Uterus (tissue), 4 donors: ENCODE measurements around the gene MRC2. TPM values are rescaled to one million over a fixed set of nuclear protein-coding genes. Genes with fewer than 3 reads are reported as not detected.

ENCODE experiments used
- DNase-seq, 2 donors: peaks; one replicate each; pipeline ENCODE4 v3.0.0-alpha.2; 2019 to 2020
- H3K27ac ChIP-seq, 2 donors: fragments of 200-600 bp; sonication (generic); 1 replicate in 1 of 2; 2 replicates in 1 of 2; pipeline ENCODE4 v1.5.1; 2016 to 2018
- H3K27me3 ChIP-seq, 2 donors: fragments of 200-600 bp; sonication (generic); one replicate each; pipeline ENCODE4 v1.5.1; 2018 to 2019; ENCODE audit warnings: control low read depth in 1 of 2
- H3K36me3 ChIP-seq, 2 donors: fragments of 200-600 bp; sonication (generic); one replicate each; pipeline ENCODE4 v1.5.1; 2019; ENCODE audit warnings: control low read depth in 1 of 2
- H3K4me1 ChIP-seq, 2 donors: fragments of 200-600 bp; sonication (generic); one replicate each; pipeline ENCODE4 v1.5.1; 2018 to 2019; ENCODE audit warnings: control low read depth in 1 of 2
- H3K4me3 ChIP-seq, 2 donors: fragments of 200-600 bp; sonication (generic); 1 replicate in 1 of 2; 2 replicates in 1 of 2; pipeline ENCODE4 v1.5.1; 2018 to 2019; ENCODE audit warnings: mild to moderate bottlenecking in 1 of 2
- H3K9me3 ChIP-seq, 2 donors: fragments of 200-600 bp; sonication (generic); one replicate each; pipeline ENCODE4 v1.5.1; 2019; ENCODE audit warnings: control low read depth in 1 of 2
- POLR2A ChIP-seq, 2 donors: fragments of 450-650 bp; IDR thresholded peaks; one replicate each; pipeline ENCODE4 v1.6.1; 2016; ENCODE audit warnings: antibody characterized with exemption in 2 of 2, mild to moderate bottlenecking in 1 of 2, moderate library complexity in 1 of 2
- intact Hi-C: fragments of 100-400 bp; cut with DNase I; formaldehyde crosslinking; loops from one replicate; pipeline ENCODE4 v1.15.1; 2023; ENCODE audit warnings: low total_unique reads
- total RNA-seq, 4 donors: library from RNA; depleted of rRNA in 3 of 4; stranded (reverse); fragments of >200 nt in 3 of 4; gene quantifications; one replicate each; pipeline versions ENCODE4 v1.1.0 to v1.2.4, GENCODE V29; 2014 to 2023
- TF ChIP-seq, protein P1 (sequence below), 4 experiments: fragments of 200-600 bp in 2 of 4; fragments of 450-650 bp in 2 of 4; sonication (generic) in 2 of 4; IDR thresholded peaks; one replicate each; pipeline ENCODE4 v1.5.1; 2016 to 2019; ENCODE audit warnings: antibody characterized with exemption in 4 of 4, mild to moderate bottlenecking in 2 of 4, moderate library complexity in 1 of 4
- donor health status: DM: yes; HTN: yes; CAD: no.

The MRC2 gene
- total RNA-seq, 4 donors from 2014 or later: 30.7 to 273 (median 102) TPM

- peak overlapping the region in 1 of 2 donors; percentile 68 for H3K27ac ChIP-seq
- H3K9me3 ChIP-seq: no peaks in the 10 kb centered on the region
- peaks cover 0 to 28% of the 10 kb centered on the region in 2 donors for H3K4me1 ChIP-seq
- intact Hi-C loops: no loop called here
- H3K36me3 ChIP-seq: no peaks in the 10 kb centered on the region
- DNase-seq: peak; percentile 59 to 78
- H3K27me3 ChIP-seq: no peaks in the 10 kb centered on the region
- no peak overlapping the region for H3K4me3 ChIP-seq
- TF ChIP-seq POLR2A (IDR thresholded peaks at IDR 0.05): no peak
- TF ChIP-seq, protein P1, sequence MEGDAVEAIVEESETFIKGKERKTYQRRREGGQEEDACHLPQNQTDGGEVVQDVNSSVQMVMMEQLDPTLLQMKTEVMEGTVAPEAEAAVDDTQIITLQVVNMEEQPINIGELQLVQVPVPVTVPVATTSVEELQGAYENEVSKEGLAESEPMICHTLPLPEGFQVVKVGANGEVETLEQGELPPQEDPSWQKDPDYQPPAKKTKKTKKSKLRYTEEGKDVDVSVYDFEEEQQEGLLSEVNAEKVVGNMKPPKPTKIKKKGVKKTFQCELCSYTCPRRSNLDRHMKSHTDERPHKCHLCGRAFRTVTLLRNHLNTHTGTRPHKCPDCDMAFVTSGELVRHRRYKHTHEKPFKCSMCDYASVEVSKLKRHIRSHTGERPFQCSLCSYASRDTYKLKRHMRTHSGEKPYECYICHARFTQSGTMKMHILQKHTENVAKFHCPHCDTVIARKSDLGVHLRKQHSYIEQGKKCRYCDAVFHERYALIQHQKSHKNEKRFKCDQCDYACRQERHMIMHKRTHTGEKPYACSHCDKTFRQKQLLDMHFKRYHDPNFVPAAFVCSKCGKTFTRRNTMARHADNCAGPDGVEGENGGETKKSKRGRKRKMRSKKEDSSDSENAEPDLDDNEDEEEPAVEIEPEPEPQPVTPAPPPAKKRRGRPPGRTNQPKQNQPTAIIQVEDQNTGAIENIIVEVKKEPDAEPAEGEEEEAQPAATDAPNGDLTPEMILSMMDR (IDR thresholded peaks at IDR 0.05): no peak
Measured at GRCh38 chr17:62653826-62654761, 26.6 kb downstream of the MRC2 start.

- TF ChIP-seq, protein P1 (IDR thresholded peaks at IDR 0.05): no peak
- no peak for TF ChIP-seq POLR2A (IDR thresholded peaks at IDR 0.05)
- Histone ChIP-seq H3K27me3 (no peaks in the 10 kb centered on the region), H3K4me1 (peaks cover 0 to 28% of the 10 kb centered on the region in 2 donors), H3K4me3 (no peak overlapping the region), H3K36me3 (no peaks in the 10 kb centered on the region), H3K27ac (no peak overlapping the region), H3K9me3 (peaks cover 0 to 4% of the 10 kb centered on the region in 2 donors)
- no peak for DNase-seq
- intact Hi-C loops: no loop called here
Measured at GRCh38 chr17:62655656-62656055, 28.2 kb downstream of the MRC2 start.

DNA sequence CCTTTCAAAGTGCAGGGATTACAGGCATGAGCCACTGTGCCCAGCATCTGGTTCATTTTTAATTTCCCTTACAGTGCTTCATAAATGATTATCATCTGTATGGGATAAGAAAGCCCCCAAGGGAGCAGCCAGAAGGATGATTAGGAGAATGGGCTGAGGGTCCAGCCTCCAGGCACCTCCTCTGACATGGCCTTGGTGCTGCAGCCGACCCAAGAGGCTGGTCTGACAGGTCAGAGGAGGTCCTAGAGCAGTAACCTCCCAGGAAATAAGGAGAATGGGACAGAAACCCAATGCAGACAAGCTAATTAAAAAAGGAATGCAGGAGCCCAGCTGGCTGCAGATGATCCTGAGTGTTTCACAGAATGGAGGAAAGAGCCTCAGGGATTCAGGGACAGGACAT lies 29.0 kb downstream of the MRC2 start:
- no peak for TF ChIP-seq POLR2A (IDR thresholded peaks at IDR 0.05)
- TF ChIP-seq, protein P1 (IDR thresholded peaks at IDR 0.05): no peak
- no peak overlapping the region for H3K4me3 ChIP-seq
- no peak for DNase-seq
- no peaks in the 10 kb centered on the region for H3K27me3 ChIP-seq
- peaks cover 0 to 4% of the 10 kb centered on the region in 2 donors for H3K9me3 ChIP-seq
- peaks cover 0 to 28% of the 10 kb centered on the region in 2 donors for H3K4me1 ChIP-seq
- intact Hi-C loops: no loop called here
- H3K27ac ChIP-seq: no peak overlapping the region
- no peaks in the 10 kb centered on the region for H3K36me3 ChIP-seq

DNA sequence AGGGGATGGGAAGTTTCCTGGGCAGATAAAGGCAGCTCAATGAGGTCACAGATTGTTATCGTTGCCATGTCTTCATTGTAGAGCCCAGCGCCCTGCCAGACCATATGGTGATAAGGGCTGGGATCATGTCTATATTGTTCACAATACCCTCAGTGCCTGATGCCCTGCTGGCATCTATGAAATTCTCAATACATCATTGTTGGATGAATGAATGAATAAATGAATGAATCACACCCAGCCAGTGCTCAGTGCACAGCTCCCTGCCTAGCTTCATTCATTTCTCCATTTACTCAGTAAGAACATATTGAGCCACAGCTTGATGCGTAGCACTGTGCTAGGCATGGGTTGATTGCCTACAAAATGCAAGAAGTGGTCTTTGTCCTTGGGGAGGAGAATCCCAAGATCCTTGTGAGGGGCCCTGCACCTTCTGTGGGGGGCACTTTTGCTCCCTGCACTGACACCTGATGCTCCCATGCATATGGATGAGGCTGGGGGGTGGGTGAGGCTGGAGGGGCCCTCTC lies 29.7 kb downstream of the MRC2 start:
- Histone ChIP-seq H3K4me3 (no peak overlapping the region), H3K9me3 (peaks cover 0 to 4% of the 10 kb centered on the region in 2 donors), H3K27me3 (no peaks in the 10 kb centered on the region), H3K4me1 (peaks cover 0 to 22% of the 10 kb centered on the region in 2 donors), H3K36me3 (no peaks in the 10 kb centered on the region), H3K27ac (peak overlapping the region in 1 of 2 donors; percentile 60)
- intact Hi-C loops: no loop called here
- no peak for DNase-seq
- no peak for TF ChIP-seq POLR2A (IDR thresholded peaks at IDR 0.05)
- TF ChIP-seq, protein P1 (IDR thresholded peaks at IDR 0.05): no peak

DNA sequence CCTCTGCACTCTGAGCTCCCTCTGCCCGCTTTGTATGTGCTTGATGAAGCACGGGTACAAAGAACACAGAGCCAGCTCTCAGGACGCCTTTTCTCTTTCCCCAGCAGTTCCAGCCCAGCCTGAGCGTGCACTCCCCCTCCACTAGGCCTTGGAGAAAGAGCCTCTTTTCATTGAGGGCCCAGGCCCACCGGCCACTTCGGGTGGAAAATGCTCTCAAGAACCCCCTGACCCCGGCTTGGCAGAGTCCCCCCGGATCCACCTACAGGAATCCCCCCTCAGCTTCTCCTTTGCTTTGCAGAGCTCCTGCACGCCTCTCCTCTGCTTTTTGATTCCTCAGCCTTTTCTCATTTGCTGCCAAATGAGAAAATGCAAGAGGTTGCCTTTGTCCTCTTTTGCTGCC lies 30.2 kb downstream of the MRC2 start:
- Histone ChIP-seq H3K36me3 (no peaks in the 10 kb centered on the region), H3K4me1 (peaks cover 0 to 17% of the 10 kb centered on the region in 2 donors), H3K4me3 (no peak overlapping the region), H3K9me3 (peaks cover 0 to 4% of the 10 kb centered on the region in 2 donors), H3K27ac (peak overlapping the region; percentile 20 to 60), H3K27me3 (no peaks in the 10 kb centered on the region)
- DNase-seq: no peak
- TF ChIP-seq, protein P1 (IDR thresholded peaks at IDR 0.05): no peak
- TF ChIP-seq POLR2A (IDR thresholded peaks at IDR 0.05): no peak
- intact Hi-C loops: no loop called here
